ENCODE data around the gene CNTN5. TPM values are rescaled to one million over a fixed set of nuclear protein-coding genes. Genes with fewer than 3 reads are reported as not detected.
A peak's percentile ranks its signal among the peaks of the same experiment; 100 is the strongest.
"Not testable (repeated sequence)": the region's sequence is repeated elsewhere in the genome, so short reads cannot be mapped to it uniquely, and the experiment has no call there.

The CNTN5 gene
- polyA plus RNA-seq, 12 donors = 3.0 to 8.7 (median 5.2) TPM; not detected in 2

DNA sequence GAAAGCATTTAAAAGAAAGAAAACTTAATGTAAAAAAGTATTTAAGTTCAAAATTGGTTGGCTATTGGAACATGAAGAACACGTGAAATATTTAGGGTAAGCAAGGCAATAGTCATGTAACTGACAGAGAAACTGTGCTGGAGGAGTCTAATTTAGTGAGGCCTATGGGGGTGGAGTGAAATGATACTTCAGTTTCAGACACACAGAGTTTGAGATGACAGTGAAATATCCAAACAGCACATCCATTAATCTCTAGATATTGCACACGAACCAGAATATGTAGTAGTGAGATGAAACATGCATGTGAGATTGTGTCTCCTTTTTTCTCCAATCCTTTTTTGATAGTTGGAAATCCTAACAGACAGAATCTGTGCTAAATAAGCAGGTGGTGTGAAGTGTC, 739.0 kb downstream of the CNTN5 start:
- no peak for DNase-seq

DNA sequence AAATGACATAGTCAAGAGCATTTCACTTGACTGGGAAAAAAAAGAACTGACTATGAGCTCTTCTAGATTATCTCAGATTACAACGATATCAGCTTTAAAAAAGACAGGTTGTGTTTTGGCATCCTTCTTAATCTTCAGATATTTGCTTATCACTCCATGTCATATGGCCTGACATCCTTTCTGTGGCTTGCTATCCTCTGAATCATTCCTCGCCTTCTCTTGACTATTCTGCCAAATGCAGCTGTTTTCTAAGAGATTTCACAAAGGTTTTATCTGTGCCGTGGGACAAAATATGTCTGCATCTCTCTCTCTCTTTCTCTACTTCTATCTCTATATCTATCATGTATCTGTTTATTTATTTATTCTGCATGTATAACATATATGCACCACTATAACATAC, 746.1 kb downstream of the CNTN5 start:
- DNase-seq = no peak

DNA sequence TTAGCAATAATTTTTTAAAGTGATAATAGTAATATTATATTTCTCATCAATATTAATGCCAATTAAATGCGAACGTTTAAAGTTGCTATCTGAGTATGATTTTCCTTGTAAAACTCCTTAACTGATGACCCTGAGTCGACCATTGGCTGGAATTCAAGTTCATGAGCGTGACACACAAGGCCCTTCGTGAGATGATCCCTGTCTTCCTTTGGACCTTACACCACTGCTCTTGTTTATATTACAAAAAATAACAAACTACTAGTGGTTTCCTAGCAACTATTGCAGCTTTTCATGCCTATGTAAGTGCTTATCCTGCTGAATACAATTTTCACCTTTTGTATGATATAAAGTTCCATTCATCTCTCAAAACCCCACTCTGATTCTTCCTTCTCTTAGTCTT, 752.9 kb downstream of the CNTN5 start:
- no peak for DNase-seq

DNA sequence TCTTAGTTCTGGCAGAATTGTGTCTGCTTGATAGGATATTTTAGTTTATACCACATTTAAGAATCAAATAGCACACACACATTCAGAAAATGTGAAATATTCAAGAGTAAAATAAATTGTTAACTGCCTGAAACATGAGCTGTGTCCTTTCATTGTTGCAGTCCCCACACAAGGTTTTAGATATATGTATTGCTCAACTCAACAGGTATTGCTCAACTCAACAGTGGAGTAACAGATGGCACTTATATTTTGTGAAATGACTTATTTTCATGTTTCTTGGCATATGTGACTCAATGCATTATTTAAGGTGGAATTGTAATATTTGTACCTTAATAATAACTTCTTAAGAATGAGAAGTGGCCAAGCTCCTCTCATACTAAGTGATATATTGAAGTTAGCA, 760.3 kb downstream of the CNTN5 start:
- no peak for DNase-seq

DNA sequence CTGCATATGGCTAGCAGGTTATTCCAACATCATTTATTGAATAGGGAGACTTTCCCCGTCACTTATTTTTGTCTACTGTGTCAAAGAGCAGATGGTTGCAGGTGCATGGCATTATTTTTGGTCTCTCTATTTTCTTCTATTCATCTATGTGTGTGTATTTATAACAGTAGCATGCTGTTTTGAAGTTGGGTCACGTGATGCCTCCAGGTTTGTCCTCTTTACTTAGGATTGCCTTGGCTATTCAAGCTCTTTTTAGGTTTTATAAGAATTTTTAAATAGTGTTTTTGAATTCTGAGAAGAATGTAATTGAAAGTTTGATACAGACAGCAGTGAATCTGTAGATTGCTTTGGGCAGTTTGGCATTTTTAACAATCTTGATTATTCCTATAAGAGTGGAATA, 770.6 kb downstream of the CNTN5 start:
- DNase-seq = no peak

DNA sequence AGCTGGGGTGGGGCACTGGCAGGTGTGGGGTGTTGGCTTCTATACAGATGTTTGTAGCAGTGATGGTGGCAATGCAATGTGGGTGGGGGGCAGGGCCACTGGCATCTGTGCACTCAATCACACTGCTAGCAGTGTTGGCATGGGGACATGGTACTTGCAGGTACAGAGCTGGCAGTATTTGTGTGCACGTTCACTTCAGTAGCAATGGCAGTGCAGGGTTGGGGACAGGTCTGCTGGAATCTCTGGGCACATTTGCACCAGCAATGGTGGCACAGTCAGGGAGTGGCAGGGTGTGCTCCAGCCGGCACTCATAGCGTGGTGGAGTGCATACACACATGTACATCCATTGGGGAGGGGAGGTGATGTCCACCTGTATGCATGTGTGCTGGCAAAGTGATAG, 775.2 kb downstream of the CNTN5 start:
- DNase-seq = no peak

DNA sequence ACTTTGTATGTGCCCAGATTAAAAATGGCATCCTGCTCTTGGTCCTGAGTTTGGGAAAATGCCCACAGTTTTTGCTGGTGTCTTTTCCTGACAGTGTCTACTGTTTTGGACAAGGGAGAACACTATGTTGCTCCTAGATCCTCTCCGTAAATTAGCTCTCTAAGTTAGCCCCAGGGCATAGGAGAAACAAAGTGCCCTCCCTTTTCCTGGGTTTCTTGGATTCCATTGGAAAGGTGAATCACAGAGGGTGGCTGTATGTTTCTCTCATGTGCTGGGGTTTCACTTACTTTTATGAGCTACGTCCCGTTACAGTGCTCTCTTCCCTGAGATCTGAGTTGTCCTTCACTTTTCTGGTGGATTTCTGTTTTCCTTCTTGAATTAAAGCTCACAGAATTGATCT, 782.8 kb downstream of the CNTN5 start:
- no peak for DNase-seq

DNA sequence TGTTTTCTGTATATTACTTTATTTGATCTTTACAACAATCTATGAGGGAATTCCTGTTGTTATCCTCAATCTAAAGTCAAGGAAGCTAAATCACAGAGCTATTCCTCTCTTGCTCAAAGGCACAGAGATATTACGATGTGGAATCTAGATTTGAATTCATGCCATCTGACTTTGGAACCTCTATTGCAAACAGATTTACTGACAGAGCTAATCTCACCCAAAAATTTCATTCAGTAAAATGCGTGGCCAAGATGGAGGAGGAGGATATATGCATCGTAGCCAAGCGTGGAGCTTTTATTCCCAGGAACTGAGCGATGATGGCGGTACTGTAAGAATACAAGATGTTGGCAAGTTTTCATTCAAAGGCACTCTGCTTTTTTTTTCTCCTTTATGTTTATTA, 791.8 kb downstream of the CNTN5 start:
- no peak for DNase-seq

DNA sequence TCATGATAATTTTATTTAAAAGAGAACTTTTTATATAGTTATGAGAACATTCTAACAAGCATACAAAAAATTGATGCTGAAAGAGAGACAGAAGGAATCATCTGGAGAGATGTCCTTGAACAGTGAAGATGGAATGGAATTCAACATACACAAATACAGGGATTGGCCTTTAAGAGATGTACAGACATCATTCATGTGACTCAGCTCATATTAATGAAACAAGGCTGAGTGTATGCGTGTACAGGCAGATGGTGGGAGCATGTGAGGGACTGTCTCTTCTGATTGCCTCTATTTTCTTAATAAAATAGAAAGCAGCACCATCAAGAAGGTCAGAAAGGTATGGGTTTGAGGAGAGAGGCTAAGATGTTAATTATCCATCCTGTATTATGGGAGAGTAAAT, 793.3 kb downstream of the CNTN5 start:
- no peak for DNase-seq

DNA sequence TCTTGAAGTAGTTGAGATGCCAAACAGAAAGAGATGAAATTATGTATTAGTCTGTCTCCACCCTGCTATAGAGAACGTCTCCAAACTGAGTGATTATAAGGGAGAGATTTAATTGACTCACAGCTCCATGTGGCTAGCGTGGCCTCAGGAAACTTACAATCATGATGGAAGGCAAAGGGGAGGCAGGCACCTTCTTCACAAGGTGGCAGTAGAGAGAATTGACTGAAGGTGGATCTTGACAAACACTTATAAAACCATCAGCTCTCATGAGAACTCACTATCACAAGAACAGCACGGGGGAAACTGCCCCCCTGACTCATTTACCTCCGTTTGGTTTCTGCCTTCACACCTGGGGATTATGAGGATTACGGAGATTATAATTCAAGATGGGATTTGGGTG, 794.0 kb downstream of the CNTN5 start:
- DNase-seq = no peak

DNA sequence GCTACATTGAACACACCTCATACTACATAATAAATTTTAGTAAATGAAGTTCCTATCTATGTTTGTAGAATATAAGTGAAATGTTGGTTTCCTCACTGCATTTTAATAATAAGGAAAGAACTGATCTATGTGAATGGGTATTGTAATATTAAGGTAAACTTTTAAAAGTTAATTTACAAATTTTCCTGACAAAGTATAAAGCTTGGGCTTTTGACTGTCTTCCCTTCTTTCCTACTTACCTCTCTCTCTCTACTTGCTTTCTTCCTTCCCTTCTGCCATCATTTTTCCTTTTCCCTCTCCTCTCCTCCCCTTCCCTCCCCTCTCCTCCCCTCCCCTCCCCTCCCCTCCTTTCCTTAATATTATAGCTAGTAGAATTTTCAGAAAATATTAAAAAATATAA, 798.2 kb downstream of the CNTN5 start:
- DNase-seq = no peak

DNA sequence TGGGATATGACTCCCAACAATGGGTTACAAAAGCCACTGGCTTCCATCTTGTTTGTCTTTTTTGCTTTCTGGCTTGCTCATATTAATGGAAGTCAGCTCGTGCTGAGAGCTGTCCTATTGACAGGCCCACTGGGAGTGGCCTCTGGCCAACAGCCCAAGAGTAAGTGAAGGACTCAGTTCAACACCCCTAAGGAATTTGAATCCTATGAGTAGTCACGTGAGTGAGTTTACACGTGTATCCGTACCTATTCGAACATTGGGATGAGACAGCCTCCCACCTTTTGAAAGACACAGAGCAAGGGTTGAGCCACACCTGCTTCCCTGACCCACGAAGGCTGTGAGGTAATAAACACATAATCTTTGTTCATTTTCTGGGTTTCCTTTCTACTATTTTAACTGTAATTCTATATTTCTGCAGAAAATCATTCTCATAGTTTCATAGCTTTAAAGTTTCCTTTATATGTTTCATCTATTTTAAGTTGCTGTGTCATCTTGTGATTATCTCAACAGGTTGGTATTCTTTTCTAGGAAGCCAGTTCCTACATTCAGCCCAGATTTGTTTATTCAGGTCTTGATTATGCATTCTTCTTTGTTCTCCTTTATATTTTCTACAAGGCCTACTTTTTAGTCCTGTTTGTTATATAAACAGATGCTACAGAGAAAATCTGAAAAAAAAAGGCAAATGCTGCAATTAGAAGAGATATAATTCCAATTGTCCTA, 802.3 kb downstream of the CNTN5 start:
- DNase-seq = no peak

DNA sequence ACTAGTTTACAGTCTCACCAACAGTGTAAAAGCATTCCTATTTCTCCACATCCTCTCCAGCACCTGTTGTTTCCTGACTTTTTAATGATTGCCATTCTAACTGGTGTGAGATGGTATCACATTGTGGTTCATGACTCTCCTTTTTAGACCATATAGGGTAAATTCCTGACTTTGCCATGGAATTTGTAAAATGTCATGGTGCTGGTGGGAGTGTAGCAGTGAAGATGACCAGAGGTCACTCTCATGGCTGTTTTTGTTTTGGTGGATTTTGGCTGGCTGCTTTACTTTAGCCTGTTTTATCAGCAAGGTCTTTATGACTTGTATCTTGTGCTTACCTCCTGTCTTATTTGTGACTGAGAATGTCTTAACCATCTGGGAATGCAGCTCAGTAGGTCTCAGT, 816.0 kb downstream of the CNTN5 start:
- not testable (repeated sequence) for DNase-seq

DNA sequence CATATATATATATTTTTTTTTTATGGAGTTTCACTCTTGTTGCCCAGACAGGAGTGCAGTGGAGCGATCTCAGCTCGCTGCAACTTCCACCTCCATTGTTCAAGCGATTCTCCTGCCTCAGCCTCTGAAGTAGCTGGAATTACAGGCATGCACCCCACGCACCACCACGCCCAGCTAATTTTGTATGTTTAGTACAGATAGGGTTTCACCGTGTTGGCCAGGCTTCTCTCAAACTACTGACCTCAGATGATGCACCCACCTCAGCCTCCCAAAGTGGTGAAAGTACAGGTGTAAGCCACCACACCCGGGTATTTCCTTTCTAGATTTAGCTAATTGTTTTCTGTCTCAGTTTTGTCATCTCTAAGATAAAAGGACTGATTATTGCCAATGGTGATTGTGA, 821.1 kb downstream of the CNTN5 start:
- no peak for DNase-seq

DNA sequence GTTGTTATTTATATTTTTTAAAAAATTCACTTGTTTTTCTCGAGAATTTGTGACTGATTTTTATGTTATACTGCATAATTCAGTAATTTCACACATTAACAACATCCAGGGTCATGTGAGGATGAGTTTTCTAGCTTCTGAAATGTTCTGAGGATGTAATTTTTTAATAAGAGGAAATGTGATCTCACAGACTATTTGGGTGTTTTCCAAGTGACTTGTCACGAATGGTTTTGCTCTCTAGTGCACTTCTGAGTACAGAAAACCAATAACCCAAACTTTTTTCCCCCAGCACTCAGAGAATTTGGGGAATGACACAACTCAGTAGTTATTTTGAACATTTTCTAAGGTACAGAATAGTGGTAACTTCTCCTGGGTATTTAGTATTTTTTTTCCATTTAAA, 845.2 kb downstream of the CNTN5 start:
- DNase-seq = no peak

DNA sequence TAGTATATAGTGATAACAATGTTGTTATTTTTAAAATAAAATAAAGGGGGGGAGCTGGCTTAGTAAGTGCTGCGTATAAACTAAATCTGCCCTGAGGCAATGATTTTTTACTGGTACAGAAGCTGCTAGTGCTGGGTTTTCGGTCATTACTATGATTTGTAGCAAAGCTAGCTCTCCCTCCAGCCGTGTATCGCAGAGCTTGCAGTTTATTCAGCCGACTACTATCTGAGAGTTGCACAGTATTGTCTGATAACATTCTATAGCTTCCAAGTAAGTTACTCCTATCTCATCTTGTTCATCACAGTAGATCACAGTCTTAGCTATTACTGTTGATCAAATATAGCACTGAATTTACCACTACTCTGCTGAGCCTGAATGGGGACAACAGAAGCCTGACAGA, 860.9 kb downstream of the CNTN5 start:
- no peak for DNase-seq

DNA sequence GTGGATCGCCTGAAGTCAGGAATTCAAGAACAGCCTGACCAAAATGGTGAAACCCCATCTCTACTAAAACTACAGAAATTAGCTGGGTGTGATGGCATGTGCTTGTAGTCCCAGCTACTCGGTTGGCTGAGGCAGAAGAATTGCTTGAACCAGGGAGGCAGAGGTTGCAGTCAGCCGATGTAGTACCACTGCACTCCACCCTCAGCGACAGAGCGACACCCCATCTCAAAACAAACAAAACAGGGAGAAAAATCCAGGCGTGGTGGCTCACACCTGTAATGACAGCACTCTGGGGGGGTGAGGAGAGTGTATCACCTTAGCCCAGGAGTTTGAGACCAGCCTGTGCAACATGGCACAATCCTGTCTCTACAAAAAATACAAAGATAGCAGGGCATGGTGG, 864.0 kb downstream of the CNTN5 start:
- DNase-seq = no peak

DNA sequence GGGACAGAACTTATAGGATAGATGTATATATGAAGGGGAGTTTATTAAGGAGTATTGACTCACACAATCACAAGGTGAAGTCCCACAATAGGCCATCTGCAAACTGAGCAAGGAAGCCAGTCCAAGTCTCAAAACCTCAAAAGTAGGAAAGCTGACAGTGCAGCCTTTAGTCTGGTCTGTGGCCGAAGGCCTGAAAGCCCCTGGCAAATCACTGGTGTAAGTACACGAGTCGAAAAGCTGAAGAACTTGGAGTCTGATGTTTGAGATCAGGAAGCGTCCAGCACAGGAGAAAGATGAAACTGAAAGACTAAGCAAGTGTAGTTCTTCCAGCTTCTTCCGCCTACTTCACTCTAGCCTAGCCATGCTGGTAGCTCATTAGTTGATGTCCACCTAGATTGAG, 866.7 kb downstream of the CNTN5 start:
- peak; percentile 16 for DNase-seq

DNA sequence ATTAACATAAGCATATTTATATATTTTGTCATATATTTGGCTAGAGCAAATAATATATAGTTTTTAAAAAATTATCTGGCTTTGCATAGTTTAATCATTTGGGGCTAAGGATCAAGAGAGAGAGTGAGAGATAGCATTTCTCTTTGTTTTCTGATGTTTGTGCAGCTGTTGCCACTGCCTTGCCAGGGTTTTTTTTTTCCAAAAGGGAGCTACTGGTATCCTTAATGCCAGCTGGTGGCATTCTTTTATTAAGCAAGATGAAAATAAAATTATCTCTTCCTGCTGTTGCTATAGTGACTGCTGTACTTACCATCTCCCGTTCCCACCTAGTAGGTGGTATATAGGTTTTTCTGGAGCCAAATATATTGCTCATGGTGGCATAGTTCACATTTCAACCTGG, 873.1 kb downstream of the CNTN5 start:
- no peak for DNase-seq

DNA sequence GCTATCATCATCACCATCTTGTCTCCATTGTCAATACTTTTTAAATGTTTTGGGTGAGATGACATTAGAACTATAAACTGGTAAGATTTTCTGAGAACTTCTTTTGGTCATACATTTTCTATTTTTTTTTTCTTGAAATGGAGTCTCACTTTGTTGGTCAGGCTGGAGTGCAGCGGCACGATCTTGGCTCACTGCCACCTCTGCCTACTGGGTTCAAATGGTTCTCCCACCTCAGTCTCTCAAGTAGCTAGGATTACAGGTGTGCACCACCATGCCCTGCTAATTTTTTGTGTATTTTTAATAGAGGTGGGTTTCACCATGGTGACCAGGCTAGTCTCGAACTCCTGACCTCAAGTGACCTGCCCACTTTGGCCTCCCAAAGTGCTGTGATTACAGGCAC, 880.4 kb downstream of the CNTN5 start:
- DNase-seq = no peak

DNA sequence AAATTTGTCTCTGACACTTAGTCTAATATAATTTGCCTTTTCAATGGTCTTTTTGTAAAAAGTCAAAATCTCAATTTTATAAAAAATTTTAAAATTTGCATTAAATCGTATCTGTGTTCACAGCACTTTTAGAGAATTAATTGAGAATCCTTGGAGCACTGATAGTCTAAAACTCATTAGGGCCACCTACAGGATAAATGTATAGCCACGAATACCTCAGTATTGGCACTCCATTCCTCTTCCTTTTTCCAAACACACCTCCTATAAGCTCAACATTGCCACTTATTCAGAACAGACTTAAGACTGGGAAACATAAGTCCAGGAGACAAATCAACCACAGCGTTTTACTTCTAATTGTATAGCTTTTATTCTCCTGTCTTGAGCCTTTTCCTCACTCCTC, 890.4 kb downstream of the CNTN5 start:
- no peak for DNase-seq

DNA sequence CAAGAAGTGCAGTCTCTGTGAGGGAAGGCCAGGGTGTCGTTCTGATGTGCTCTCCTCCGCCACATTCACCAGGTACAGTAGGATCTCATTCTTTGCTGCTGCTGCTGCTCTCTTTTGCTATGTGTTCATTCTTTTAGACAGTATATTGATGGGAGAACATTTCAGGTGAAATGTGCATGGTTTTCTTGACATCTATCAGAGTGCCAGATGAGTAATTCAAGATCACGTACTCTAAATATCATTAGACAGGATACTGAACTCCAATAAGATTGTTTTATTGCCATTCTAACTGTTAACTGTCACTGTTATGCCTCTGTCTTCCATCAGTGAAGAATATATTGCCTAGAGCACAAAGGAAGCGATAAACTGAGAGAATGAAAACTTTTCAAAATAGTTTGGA, 895.3 kb downstream of the CNTN5 start:
- DNase-seq = no peak

DNA sequence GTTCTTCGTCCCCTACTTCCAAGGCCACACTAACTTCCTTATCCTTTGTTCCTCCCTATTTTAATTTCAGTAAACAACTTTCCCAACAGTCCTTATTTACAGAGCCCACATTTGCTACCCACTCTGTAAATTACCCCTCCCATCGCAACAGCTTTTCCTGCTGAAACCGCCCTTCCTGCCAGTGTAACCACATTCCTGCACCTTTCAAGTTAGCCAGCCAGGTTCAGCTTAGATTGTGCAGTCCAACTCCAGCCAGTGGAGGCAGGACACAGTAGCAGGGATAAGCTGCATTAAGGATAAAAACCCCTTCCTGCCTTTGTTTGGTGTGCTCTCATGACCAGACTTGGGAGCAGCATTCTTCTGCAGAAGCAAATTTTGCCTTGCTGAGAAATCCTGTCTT, 898.0 kb downstream of the CNTN5 start:
- no peak for DNase-seq

DNA sequence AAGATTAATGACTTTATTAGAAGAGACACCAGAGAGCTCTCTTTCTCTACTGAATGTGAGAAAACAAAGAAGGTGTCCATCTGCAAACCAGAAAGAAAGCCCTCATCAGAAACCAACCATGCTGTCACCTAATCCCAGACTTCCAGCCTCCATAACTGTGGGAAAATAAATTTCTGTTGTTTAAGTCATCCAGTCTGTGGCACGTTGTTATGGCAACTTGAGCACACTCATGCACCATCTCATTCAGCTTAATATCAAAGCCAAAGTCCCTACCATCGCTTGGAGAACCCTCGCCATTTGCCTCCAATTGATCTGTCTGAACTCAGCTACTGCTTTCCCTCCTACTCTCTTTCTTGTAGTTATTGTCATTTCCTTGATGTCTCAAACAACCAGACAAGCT, 900.2 kb downstream of the CNTN5 start:
- no peak for DNase-seq

DNA sequence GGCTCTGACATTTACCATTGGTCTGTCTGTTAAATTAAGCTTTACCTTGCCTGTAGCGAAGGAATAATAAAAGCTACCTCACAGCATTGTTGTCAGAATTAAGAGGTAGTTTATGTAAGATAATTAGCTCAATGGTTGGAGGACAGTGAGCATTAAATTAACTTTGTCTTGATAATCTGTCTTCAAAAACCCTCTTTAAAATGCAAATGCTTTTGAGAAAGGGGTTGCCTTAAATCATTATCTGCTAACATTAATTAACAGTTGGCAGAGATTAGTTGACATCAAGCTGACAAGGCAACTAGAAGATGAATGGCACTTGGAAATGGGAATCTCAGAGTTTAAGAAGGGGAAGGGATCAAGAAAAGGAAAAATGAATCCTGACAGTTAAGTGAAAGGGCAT, 905.2 kb downstream of the CNTN5 start:
- DNase-seq = no peak
